ENCODE measurements around the gene NUCB1.
A peak's percentile ranks its signal among the peaks of the same experiment; 100 is the strongest.
"Not testable (repeated sequence)": the region's sequence is repeated elsewhere in the genome, so short reads cannot be mapped to it uniquely, and the experiment has no call there.

NUCB1 gene

DNA sequence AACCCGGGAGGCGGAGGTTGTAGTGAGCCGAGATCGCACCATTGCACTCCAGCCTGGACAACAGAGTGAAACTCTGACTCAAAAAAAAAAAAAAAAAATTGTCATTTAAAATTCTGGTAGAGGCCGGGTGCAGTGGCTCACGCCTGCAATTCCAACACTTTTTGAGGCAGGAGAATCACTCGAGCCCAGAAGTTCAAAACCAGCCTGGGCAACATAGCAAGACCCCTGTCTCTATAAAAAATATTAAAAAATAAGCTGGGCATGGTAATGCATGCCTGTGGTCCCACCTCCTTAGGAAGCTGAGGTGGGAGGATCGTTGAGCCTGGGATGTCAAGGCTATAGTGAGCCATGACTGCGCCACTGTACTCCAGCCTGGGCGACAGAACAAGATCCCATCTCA, 6.2 kb downstream of the NUCB1 start:
- no peak for DNase-seq

DNA sequence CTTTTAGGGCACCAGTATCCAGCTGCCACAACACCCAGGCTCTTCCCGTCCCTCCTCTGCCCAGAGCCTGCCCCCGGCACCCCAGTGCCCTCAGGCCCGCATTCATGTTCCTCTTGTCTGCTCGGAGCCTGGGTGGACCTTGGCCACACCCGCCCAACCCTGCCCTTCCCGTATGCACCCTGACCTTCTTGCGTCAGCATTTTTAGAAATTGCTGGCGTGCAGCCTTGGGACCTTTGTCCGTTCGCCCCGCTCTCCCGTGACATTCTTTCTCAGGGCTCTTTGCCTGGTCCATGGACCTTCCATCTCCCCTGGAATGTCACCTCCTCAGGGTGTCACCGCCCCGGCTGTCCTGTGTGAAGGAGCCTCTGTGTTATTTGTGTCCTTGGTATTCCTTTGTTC, 7.6 kb downstream of the NUCB1 start:
- no peak for DNase-seq

DNA sequence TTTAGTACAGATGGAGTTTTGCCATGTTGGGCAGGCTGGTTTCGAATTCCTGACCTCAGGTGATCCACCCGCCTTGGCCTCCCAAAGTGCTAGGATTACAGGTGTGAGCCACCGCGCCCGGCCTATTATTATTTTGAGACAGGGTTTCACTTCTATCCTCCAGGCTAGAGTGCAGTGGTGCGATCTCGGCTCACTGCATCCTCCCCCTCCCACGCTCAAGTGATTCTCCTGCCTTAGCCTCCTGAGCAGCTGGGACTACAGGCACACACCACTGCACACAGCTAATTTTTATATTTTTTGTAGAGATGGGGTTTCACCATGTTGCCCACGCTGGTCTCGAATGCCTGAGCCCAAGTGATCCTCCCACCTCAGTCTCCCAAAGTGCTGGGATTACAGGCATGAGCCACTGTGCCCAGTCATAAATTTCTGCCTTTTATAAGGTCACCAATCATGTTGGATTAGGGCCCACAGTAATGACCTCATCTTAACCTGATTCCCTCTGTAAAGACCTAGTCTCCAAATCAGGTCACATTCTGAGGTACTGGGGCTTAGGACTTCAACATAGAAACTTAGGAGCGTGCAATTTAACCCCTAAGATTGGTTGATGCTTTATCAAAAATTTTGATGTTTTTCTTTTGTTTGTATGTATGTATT, 9.4 kb downstream of the NUCB1 start:
- not testable (repeated sequence) for DNase-seq

DNA sequence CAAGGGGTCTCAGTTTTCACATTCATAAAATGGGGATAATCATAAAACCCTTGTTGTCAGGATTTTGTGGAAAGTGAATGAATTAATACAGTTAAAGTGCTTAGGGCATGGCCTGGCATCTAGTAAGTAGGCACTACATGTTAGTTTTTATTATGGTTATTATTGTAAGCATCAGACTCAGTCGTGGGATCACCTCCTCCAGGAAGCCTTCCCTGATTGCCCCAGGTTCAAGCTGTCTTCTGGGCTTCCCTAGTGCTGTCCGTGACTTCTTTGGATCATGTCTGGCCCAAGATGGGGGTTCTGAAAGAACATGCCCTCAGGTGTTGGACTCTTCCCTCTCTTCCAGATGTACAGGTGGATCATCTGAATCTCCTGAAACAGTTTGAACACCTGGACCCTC, 10.7 kb downstream of the NUCB1 start:
- no peak for DNase-seq

DNA sequence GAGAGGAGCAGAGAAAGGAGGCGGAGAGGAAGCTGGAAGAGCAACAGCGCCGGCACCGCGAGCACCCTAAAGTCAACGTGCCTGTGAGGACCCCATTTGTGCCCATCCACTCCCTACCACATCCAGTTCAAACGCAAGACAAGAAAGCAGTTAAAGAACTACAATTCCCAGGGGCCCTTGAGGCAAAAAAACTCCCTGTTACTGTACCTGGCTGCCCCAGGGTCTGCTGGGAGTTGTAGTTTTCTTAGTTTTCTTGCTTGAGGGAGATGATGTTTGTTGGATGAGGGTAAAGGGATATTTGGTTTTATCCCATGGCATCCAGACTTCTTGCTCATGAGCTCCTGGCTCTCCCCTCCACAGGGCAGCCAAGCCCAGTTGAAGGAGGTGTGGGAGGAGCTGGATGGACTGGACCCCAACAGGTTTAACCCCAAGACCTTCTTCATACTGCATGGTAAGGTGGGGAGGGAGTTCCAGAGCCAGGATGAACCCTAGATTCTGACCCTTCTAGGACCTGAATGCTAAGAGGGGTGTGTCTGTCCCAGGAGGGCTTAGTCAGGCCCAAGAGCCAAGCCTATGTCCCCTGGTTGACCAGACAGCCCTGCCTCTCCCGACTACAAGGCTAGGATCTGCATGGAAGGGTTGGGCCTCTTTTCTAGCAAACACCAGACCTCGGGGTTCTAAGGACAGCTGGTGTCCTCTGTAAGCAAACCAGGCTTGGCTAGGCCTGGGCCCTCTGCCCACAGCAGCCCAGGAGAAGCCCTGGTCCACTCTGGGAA, 13.2 kb downstream of the NUCB1 start:
- DNase-seq = no peak

DNA sequence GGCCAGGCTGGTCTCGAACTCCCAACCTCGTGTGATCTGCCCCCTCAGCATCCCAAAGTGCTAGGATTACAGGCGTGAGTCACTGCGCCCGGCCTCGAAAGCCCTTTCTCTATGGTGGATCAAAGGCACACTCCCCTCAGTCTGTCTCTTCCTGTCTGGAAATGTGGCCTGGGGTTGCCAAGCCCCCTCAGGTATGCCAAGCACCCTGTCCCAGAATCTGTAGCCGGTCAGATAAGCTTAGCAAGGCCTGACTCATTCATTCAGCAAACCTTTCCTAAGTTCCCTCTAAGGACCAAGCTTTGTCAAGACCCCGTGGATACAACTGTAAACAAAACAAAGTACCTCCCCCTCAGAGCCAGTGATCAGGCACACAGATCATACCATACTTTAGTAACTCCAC, 14.1 kb downstream of the NUCB1 start:
- DNase-seq = no peak

DNA sequence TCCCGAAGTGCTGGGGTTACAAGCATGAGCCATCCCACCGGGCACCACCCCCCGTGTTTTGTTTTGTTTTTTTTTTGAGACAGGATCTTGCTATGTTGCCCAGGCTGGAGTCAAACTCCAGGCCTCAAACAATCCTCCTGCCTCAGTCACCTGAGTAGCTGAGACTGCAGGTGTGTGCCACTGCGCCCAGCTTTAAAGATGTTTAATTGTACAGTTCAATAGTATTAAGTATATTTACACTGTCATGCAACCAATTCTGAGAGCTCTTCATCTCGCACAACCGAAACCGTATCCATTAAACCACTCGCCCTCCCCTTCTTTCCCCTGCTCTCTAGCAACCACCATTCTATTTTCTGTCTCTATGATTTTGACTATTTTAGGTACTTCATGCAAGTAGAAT, 15.6 kb downstream of the NUCB1 start:
- no peak for DNase-seq

DNA sequence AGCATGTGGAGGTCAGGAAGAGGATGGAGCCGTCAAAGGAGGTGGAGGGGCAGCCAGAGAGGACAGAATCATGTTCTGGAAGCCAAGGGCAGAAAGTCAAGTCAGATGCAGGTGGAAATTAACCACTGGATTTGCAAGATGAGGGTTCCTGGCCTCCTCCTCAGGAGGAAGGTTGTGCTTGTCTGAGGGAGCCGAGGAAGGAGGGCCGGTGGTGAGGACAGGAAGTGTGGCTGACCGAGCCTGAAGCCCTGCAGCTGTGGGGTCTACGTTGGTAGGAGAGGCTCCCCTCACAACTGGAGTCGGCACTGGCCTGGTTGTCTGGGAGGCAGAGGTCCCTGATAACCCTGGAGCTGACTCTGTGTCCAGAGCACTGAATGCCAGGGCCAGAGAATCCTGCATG, 18.0 kb downstream of the NUCB1 start:
- DNase-seq = no peak

DNA sequence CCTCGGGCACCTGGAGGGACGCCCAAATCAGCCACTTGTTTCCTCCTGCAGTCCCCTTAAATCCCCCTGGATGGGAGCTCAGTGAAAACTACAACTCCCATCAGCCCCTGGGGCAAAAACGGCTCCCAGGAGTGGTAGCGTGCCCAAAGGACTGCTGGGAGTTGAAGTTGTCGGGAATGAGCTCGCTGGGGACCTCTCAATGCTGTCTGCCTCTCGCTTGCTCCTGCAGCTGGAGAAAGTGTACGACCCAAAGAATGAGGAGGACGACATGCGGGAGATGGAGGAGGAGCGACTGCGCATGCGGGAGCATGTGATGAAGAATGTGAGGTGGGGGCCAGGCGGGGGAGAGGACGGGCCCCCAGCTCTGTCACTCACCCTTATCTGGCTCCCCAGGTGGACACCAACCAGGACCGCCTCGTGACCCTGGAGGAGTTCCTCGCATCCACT, 18.7 kb downstream of the NUCB1 start:
- DNase-seq = peak in 1 of 2 experiments; percentile 13

DNA sequence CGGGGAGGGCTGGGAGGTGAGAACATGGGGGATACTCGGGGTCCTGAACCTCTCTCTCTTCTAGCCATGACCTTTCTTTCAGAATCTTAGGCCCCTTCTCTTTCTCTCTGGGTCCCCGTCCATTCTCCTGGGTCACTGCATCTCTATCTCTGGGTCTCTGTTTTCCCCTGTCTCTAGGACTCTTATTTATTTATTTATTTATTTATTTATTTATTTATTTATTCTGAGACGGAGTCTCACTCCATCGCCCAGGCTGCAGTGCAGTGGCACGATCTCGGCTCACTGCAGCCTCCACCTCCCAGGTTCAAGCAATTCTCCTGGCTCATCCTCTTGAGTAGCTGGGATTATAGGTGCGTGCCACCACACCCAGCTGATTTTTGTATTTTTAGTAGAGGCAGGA, 19.2 kb downstream of the NUCB1 start:
- not testable (repeated sequence) for DNase-seq

DNA sequence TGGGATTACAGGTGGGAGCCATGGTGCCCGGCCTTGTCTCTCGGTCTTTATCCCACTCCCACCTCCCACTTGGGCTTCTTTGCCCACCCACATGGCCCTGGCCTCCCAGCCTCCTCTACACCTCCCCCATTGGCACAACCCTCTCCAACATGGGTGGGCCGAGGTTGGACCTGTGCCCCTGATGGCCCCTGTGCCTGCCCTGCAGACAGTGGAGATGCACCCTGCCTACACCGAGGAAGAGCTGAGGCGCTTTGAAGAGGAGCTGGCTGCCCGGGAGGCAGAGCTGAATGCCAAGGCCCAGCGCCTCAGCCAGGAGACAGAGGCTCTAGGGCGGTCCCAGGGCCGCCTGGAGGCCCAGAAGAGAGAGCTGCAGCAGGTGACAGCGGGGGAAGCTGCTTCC, 20.8 kb downstream of the NUCB1 start:
- DNase-seq = no peak

DNA sequence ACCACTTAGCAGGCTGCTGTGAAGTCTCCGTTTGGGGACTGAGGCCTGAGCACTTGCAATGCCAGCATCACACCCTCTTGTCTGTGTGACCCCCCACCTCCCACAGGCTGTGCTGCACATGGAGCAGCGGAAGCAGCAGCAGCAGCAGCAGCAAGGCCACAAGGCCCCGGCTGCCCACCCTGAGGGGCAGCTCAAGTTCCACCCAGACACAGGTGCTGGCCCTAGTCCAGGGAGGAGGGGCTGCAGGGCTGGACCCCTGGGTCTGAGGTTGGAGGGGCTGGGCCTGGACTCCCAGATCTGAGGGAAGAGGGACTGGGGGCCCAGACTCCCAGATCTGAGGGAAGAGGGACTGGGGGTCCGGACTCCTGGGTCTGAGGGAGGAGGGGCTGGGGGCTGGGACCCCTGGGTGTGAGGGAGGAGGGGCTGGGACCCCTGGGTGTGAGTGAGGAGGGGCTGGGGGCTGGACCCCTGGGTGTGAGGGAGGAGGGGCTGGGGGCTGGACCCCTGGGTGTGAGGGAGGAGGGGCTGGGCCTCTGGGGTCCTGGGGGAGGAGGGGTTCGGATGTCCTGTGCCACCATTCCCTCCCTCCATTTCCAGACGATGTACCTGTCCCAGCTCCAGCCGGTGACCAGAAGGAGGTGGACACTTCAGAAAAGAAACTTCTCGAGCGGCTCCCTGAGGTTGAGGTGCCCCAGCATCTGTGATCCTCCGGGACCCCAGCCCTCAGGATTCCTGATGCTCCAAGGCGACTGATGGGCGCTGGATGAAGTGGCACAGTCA, 21.8 kb downstream of the NUCB1 start:
- DNase-seq = no peak

DNA sequence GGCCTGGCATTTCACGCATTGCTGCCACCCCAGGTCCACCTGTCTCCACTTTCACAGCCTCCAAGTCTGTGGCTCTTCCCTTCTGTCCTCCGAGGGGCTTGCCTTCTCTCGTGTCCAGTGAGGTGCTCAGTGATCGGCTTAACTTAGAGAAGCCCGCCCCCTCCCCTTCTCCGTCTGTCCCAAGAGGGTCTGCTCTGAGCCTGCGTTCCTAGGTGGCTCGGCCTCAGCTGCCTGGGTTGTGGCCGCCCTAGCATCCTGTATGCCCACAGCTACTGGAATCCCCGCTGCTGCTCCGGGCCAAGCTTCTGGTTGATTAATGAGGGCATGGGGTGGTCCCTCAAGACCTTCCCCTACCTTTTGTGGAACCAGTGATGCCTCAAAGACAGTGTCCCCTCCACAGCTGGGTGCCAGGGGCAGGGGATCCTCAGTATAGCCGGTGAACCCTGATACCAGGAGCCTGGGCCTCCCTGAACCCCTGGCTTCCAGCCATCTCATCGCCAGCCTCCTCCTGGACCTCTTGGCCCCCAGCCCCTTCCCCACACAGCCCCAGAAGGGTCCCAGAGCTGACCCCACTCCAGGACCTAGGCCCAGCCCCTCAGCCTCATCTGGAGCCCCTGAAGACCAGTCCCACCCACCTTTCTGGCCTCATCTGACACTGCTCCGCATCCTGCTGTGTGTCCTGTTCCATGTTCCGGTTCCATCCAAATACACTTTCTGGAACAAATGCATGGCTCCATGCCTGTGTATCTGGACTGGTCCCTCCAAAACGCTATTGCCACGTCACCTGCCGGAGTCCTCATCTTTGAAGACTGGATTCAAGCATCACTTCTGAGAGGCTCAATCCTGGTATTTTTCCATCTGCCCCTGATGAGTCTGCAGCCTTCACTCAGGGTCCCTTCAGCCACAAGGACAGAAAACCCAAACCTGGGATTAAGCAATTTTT, 22.7 kb downstream of the NUCB1 start:
- no peak for DNase-seq

DNA sequence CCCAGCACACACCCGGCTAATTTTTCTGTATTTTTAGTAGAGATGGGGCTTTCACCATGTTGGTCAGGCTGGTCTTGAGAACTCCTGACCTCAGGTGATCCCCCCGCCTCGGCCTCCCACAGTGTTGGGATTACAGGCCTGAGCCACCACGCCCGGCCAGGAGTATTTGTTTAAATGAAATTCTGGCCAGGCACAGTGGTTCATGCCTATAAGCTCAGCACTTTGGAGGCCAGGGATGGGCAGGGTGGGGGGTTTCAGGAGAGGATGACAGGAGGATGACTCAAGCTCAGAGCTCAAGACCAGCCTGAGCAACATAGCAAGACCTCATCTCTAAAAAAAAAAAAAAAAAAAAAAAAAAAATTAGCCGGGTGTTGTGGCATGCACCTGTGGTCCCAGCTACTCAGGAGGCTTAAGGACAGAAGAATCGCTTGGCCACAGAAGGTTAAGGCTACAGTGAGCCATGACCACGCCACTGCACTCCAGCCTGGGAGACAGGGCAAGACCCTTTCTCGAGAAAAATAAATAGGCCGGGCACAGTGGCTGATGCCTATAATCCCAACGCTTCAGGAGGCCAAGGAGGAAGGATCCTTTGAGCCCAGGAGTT, 25.2 kb downstream of the NUCB1 start:
- no peak for DNase-seq

DNA sequence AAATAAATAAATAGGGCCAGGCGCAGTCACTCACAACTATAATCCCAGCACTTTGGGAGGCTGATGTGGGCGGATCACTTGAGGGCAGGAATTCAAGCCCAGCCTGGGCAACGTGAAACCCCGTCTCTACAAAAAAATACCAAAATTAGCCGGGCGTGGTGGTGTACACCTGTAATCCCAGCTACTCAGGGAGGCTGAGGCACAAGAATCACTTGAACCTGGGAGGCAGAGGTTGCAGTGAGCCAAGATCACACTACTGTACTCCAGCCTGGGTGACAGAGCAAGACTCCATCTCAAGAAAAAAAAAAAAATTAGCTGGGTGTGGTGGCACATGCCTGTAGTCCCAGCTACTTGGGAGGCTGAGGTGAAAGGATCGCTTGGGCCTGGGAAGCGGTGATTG, 25.8 kb downstream of the NUCB1 start:
- DNase-seq = not testable (repeated sequence)

DNA sequence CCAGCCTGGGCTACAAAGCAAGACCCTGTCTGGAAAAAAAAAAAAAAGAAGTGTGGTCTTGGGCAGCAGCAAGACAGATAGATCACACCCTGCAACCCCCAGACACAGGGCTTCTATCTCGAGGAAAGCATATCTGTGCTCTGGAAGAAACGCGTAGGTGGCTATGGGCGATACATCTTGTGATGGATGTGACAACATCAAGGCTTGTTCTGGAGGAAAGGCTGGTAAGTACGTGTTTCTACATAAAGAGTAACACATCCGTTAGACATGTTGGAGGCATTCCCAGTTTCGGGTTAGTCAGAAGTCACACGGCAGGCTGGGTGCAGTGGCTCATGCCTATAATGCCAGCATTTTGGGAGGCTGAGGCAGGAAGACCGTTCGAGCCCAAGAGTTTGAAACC, 26.8 kb downstream of the NUCB1 start:
- DNase-seq = peak in 1 of 2 experiments; percentile 19

DNA sequence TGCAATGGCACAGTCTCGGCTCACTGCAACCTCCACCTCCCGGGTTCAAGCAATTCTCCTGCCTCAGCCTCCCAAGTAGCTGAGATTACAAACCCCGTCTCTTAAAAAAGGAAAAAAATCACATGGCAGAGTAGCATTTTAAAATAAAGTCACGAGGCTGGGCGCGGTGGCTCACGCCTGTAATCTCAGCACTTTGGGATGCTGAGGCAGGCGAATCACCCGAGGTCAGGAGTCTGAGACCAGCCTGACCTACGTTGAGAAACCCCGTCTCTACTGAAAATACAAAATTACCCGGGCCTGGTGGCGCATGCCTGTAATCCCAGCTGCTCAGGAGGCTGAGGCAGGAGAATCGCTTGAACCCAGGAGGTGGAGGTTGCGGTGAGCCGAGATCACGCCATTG, 27.6 kb downstream of the NUCB1 start:
- DNase-seq = not testable (repeated sequence)

DNA sequence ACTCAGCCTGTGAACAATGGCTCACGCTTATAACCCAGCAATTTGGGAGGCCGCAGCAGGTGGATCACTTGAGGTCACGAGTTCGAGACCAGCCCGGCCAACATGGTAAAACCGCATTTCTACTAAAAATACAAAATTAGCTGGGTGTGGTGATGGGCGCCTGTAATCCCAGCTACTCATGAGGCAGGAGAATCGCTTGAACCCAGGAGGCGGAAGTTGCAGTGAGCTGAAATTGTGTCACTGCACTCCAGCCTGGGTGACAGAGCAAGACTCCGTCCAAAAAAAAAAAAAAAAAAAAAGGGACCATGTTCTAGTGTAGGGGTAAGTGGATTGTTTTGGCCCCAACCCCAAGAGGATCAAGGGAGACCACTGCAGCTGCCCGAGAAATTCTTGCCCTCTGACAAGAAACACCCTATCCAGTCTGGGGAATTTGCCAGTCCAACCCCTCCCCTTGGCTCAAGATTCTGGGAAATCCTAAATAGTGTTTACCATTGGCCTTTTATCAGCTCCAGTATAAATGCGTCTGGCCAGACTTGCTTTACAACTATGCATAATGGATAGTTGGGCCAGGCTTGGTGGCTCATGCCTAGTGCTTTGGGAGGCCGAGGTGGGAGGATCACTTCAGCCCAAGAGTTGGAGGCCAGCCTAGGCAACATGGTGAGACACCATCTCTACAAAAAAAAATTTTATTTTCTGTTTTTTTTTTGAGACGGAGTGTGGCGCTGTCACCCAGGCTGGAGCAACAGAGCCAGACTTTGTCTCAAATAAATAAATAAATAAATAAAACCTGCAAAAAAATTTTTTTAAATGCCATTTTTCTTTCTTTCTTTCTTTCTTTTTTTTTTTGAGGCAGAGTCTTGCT, 28.3 kb downstream of the NUCB1 start:
- DNase-seq = no peak

DNA sequence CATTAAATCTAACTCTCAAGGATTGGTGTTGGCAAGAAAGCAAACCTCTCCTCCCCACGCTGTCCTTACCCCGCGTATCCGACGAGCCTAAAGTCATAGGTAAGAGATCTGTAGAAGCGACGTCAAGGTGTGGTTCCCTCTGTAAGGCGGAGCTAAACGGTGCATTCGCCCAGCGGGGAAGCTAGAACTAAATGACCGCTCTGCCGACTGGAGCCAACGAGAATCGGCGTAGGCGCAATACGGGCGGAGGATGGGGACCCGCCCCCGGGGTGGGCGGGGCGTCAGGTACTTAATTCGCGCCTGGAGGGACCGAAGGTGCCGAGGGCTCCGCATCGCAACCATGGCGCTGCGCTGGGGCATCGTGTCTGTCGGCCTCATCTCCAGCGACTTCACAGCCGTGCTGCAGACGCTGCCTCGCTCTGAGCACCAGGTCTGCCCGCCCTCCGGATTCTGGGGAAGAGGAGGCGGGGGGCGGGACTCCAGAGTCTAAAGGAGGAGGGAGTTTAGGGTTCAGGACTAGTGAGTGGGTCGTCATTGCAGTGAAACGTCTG, 33.3 kb downstream of the NUCB1 start, which contains the start of gene DHDH:
TSS of gene DHDH (plus strand) at position 318 of the 551 bp plus-strand sequence. CDS start at position 341, 23 bp downstream.
- DNase-seq = peak; percentile 11 to 79

DNA sequence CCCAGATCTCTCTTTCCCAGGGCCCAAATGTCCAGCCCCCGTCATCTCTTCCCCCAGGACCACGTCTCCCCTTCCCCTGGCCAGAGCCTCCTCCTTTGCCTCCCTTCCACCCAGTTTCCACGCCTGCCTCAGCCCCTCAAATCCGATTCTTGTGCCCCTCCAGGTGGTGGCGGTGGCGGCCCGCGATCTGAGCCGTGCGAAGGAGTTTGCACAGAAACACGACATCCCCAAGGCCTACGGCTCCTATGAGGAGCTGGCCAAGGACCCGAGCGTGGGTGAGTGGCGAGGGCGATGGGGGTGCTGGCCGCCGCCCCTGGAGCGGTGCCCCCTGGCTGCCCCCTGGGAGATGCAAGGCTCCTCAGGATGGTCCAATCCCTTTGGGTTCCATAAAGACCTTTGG, 34.7 kb downstream of the NUCB1 start:
- DNase-seq = no peak

DNA sequence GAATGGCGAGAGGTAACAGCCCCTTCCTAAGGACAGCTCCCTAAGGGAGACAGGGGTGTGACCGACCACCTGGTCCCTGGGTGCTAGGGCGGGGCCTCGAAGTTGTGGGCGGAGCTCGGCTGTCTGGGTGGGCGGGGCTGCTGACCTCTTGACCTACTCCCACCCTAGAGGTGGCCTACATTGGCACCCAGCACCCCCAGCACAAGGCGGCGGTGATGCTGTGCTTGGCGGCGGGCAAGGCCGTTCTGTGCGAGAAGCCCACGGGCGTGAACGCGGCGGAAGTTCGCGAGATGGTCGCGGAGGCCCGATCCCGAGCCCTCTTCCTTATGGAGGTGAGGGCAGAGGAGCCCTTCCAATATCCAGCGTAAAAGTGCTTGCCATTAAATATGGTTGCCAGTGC, 35.8 kb downstream of the NUCB1 start:
- no peak for DNase-seq

All from NCI-H446 (cell line).